GM18858 (cell line): Measurements from ENCODE around the gene ZBTB7C.

ENCODE experiments used
- ATAC-seq: cut with Tn5 transposase; IDR thresholded peaks from one replicate; pipeline ENCODE4 v1.9.1; 2021; ENCODE audit not compliant: unreplicated experiment

ZBTB7C gene

DNA sequence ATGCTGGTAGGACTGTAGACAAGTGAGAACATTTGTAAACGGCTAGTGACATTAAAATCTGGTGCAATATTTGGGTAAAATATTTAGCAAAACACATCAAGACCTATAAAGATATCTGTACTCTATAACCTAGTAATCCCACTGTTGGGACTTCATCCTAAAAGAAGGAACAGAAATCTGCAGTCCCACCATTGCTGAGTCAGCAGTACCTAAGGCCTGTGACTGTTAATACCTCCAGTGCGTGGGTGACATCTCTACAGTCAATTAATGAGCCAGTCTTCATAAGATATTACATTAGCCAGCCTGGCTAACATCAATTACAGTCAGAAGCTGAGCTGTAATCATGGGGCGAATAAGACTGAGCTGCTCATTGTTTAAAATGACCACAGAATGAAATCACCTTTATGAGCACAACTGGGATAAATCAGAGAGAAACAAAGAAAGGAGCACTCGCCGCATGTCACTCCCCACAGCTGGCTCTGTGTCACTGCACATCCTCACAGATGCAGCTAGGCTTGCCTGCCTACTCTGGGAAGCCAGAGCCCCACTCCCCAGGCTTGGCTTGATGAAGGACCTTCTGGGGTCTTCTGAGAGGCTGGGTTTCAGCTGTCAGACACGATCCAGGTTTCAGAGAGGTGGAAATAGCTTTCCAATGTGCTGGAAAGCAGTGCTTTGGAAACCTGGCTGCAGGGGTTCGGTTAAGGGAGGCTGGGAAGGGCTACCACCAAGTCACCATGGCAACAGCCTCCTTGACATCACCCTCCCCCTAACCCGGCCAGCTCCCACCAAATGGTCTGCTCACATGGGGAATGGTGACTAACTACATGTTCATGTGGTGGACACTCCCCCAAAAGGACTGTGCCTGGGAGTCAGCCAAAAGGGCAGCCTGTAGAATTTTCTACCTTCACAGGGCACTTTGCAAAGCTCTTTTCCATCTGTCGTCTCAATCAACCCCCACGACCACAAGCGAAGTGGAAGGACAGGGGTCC is 145.0 kb downstream of the ZBTB7C start:
- no peak for ATAC-seq

DNA sequence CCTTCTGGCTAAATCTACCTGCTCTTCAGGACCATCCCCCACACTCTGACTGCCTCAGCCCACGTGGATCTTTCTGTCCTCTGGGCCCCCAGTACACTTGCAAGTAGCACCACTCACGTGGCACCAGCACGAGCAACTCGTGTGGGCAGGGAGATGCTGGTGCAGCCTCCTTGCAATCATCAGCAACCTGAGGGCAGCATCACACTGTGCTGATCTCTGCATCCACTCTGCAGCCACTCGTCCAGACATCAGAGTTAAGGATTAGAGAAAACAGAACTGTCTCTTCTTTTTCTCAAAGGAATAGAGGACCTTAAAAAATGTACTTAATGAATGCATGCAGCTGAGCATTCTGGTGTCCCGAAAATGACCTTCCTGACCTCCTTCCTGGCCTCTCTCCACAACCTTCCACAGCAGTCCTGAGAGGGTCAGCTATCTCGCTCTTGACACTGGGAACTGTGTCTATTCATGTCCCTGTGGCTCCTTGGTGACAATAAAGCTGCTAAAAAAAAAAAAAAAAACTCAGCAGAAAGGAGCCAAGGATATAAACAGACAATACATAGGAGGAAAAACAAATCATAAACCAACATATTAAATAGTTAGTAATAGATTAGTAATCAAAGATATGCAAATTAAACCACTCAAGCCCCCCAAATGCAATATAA is 145.9 kb downstream of the ZBTB7C start:
- no peak for ATAC-seq

DNA sequence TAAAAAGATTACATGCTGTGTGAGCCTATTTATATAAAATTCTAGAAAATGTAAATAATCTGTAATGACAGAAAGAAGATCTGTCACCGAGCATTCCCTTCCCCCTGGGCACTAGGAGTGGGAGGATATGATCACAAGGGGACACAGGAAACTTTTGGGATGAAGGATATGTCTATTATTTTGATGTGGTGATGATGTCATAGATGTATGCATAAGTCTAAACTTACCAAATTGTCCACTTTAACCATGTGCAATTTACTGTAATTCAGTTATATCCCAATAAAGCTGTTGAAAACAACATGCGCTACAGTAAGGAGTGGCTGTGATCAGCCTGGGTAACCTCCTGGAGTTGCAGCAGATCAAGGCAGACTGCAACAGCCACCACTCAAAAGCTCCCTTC is 148.9 kb downstream of the ZBTB7C start:
- ATAC-seq: no peak

DNA sequence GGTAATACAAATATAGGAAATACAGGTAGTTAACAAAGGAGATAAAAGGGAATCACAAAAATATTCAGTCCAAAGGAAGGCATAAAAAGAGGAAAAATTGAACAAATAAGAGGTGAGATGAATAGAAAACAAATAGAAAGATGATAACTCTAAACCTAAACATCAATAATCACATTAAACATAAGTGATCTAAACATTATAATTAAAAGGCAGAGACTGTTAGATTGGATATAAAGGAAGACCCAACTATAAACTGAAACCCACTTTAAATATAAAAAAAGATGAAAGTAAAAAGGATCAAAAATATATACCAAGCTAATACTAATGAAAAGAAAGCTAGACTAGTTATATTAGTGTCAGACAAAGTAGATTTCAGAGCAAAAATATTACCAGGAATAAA is 152.3 kb downstream of the ZBTB7C start:
- ATAC-seq: no peak

DNA sequence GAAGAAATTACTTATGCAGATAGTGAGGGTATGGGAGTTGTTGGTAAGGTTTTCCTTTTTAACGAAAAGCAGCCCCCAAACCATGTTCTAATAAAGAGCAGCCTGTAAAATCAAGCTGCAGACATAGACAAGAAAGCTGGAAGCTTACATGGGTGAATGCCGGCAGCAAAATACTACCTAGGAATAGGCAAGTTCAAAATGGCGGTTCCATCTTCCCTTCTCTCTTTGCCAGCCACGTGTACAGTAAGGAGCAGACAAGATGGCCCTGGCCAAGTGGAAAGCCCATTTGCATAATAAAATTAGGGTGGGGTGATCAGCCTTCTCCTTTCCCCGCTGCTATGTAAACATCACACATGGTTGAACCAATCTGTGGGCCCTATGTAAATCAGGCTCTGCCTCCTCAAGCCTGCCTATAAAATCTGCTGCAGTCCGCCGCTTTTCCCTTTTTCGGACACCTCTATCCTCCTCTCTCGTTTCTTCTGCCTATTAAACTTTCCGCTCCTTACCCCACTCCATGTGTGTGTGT is 155.0 kb downstream of the ZBTB7C start:
- ATAC-seq: no peak

DNA sequence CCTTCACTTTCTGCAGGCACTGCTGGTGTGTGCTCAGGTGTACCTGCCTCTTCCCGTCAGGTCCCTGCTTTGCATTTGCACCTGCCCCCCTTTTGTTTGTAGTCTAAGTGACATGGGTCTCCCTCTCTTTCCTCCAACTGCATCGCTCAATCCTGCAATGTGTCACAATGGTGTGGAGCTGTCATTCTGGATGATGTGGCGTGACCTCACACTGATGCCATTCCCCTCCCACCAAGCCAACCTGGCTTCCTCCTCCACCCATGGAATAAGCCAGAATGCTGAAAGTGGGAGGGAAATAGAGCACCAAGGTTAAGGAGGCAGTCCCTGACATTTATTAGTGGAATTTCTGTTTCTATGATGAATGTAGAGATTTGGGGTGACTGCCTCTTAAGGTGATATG is 156.7 kb downstream of the ZBTB7C start:
- ATAC-seq: no peak

DNA sequence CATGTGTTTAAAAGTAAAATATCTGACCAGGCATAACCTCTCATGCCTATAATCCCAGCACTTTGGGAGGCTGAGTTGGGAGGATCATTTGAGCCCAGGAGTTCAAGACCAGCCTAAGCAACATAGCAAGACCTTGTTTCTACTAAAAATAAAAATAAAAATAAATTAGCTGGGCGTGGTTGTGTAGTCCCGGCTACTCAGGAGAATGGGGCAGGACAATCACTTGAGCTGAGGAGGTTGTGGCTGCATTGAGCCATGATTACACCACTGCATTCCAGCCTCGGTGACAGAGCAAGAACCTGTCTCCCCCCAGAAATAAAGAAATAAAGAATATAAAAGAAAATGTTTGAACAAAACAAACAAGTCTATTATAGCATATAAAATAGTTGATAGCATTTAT is 158.3 kb downstream of the ZBTB7C start:
- no peak for ATAC-seq

DNA sequence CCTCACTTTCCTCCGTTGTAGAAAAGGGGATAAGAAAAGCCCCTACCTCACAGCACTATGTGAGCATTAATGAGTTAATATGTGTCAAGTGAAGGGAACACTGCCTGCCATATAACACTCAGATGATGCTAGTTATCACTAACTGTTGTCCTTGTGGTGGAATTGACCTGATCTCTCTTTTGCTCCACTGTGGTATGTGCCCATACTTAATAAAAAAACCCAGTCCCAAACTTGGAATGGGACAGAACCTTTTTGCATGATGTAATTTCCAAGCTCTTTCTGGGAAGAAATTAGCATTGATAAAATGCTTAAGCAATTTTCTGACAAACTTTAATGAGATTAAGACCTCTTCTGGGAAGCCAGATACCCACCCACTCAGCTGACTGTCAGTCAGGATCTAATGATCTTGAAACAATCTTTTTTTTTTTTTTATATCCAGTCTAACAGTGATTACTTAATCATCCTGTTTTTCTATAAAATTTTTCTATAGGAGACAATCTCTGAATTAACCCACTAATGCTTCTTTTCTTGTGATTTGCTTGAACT is 158.7 kb downstream of the ZBTB7C start:
- ATAC-seq: no peak

DNA sequence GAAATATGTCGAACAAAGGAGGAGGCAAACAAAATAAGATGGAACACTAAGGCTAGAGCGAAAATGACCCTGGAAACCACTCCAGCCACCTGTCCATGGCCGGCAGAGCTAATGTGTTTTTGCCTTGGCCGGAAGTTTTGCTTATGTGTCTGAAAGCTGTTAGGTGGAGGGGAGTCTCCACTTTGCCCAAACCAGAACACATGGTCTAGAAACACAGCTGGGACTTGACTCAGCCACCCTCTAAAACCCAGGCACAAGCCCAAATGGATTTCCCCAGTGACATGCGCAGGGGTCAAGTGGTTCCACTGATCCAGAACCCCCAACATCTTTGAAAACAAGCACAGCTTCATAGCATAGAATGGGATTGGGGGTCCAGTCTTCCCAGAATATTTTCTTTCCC is 159.3 kb downstream of the ZBTB7C start:
- no peak for ATAC-seq

DNA sequence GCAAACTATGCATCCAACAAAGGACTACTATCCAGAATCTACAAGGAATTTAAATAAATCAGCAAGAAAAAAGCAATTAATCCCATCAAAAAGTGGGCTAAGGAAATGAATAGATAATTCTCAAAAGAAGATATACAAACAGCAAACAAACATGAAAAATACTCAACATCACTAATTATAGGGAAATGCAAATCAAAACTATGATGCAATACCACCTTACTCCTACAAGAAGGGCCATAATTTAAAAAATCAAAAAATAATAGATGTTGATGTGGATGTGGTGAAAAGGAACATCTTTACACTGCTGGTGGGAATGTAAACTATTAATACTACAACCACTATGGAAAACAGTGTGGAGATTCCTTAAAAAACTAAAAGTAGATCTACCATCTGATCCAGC is 164.7 kb downstream of the ZBTB7C start:
- no peak for ATAC-seq

DNA sequence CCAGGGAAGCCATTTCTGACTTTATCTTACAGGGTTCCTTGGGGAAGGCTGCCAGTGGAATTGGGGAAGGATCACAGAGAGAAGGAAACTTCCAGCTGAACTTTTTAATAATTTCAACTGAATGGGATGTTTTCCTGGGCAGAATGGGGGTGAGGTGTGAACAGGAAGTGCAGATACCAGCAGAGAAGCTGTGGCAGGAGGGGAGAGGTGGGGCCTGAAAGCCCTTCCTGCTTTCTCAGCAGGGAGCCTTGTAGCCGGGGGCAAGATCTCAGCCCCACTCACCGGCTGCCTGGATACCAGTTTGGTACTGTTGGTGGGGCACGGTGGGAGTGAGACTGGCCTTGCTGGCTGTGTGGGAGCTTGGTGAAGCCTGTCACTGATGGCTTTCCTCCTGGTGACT is 170.5 kb downstream of the ZBTB7C start:
- no peak for ATAC-seq

DNA sequence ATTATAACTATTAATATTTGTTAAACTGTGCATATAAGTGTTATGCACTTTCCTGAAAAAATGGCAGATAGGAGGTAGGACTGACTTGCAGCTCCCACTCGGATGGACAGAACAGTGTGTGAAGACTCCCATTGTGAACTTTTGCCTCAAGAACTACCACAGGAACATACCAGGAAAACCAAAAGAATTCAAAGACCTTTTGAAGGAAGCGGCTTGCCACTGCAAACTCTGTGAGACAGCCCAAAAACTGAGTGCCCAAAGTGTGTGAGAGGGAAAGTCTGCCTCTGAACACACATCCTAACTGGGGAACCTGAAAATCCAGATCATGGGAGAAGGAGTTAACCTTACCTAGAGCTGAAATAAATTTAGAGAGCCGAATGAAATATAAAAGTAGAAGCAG is 171.0 kb downstream of the ZBTB7C start:
- ATAC-seq: no peak

DNA sequence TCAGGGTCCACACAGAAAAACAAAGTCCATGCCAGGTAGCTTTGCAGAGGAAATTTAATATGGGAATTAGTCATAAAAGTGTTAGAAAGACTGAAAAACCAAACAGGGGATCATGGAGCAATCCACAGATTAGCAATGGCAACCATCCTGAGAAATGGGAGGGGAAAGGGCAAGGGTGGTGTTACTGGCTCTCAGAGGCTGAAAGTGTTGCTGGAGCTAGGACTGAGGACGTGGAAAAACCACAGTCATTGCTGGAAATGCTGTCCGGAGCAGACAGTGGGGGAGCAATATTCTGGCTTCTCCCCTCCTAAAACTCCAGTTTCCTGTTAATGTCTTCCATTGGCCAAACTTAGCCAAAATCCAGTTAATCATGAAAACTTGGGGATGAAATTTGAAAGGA is 172.4 kb downstream of the ZBTB7C start:
- ATAC-seq: no peak

DNA sequence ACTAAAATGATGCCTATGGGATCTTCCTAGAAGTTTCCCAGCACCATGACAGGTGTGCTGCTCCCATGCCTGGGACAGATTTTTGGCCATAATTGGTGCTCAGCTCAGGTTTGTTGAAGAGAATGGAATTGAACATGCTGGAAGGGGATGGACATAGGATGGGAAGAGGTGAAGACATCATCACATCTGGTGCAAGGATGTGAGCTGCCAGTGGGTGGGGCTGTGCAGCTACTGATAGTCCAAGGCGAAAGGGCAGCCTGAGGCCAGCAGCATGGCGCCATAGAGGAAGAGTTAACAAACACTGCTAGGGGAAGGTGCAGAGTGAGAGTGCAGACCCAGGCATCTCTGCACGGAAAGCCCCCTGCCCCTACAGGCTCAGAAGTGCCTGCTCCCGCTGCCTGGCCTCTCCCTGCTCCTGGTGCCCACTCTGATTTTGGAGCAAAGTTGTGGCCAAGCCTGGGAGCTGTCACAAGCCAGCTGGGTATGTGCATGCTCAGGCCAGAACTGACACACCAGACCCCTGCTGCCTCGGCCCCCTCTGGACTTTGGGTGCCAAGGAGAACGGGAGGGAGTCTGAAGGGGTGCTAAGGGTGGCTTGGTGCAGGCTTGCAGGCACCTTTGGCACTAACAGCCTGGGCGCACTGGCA is 178.6 kb downstream of the ZBTB7C start:
- no peak for ATAC-seq

DNA sequence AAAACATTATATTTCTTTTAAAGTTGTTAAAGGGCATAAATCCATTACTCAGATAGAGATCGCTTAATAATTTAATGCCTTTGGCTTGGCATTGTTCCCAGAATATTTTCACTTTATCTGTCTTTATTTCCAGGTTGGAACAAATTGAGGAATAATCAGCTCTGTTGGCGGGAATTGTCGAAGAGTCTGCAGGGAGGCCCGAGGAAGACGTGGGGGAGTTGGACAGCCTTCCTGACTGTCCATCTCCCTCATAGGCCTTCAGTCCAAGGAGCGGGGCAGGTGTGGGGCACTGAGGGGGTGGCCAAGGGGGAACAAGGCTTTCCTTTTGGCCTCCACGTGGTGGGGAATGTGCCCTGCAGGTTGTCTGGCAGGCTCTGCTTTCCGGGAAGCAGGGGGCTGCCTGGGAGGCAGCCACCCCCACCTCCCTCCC is 179.6 kb downstream of the ZBTB7C start:
- ATAC-seq: no peak

DNA sequence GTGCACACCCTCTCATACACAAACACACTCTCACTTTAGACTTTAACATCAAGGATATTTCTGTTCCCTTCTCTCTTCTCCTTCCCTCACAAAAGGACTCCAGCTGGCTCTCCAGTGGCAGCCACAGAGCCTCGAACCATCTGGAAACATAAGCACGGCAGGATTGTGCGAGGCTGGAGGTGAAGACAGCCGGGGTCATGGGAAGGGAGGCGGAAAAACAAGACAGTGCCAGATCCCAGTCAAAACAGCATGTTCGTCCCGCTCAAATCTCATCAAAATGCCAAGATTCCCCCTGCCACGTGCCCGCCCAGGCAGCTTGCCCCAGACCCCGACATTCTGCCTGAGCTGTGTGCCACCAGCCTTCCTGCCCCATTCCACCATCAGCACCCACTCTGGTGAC is 180.3 kb downstream of the ZBTB7C start:
- ATAC-seq: no peak

DNA sequence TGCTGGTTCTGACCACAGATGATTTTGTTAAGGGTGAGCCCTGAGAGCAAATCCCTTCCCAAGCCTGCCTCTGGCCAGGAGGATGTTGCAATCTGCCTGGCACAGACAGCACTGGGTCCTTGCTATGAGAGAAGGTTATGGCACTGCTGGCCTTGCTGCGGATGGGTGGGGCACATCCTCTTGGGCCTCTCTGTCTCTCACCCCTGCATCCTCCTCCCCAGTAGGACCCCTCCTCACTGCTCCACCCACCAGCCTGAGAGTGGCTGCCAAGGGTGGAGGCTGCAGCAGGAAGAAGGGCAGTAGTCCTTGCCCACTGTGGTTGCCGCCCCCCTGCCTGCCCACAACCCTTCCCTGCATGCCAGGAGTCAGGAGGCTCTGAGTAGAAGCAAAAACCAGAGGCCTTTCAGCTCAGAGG is 180.9 kb downstream of the ZBTB7C start:
- ATAC-seq: no peak

DNA sequence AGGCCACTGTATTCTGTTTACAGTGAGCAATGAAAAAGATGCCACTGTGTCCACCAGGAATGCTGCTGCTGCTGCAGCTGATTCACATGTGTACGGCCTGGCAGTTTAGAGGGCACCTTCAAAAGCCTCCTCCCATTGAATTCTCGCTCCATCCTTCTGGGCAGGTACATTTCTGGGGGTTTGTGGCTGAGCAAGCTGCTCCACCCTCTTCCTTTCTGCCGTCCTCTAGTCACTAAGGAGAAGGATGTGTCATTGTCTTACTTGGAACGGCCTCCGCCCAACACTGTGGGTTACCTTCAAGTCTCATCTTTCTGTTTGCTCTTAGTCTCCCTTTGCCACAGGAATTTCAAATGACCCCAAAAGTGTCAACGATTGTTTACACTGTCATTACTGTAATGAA is 182.0 kb downstream of the ZBTB7C start:
- no peak for ATAC-seq

DNA sequence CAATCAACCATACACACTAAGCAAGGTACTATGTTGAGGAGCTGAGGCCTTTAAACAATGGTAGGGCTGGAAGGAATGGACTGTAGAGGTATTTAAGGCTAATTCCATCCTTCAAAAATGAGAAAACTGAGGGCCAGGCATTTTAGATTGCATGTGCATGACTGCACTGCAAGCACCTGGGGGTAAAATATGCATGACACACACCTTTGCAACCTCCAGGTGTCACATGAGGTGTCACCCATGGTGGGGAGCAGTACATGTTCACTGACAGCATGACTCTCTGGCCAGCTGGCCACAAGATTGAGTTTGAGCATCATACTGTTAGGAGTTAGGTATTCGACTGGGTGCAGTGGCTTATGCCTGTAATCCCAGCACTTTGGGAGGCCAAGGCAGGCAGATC is 182.8 kb downstream of the ZBTB7C start:
- no peak for ATAC-seq

DNA sequence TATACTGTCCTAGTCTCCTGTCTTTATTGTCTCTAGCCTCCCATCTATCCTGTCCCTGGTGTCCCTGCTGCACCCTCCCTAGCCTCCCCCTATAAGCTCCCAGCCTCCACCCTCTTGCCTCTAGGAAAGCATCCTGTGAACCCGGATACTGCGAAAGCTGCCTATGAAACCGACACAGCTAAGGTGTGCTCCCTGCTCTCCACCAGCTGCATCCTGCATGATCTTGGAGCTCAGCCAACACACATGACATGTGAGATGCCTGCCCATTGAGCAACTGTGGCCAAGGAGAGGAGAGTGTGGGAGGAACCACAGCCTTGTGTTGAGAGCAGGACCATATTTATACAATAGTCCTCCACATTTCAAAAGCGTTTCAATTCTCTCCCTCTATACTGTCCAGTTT is 187.1 kb downstream of the ZBTB7C start:
- no peak for ATAC-seq

DNA sequence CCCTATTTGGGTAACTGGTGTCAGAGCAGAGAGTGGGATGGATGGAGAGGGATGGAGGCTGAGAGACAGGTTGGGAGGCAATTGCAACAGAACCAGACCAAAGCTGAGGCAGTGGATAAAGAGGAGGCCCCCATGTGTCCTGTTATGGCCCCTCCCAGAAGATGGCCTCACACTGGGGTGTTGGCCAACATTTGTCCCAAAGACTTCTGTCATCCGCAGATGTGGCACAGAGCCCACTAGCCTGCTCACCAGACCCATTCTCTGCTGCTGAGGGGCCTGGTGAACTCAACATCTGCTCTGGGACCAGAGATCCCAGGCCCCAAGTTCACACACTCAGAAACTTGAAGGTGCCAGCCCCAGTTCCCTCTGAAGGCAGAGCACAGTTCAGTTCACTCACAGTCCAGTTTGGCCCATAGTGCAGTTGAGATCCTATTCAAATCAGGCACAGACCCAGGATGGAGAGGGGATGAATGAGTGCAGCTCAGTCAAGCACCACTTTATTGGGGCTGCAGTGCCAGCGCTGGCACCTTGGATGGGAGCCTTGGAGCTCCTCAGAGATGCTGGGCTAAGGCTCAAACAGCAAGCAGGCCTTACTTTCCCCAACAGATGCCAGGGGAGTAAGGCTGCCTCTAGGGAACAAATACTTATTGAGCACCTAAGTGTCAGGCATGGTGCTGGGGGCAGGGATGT is 189.2 kb downstream of the ZBTB7C start:
- ATAC-seq: no peak
